HepG2 (cell line): ENCODE measurements around the gene KCNIP4.

Source experiments
- ATF6 ChIP-seq: sonication (generic); formaldehyde crosslinking; conservative IDR thresholded peaks from 2 replicates; pipeline ENCODE4 v1.4.0; 2020; ENCODE audit warnings: missing genetic modification reagents
- POLR2AphosphoS5 ChIP-seq: IDR thresholded peaks from 2 replicates; pipeline ENCODE4 v1.6.1; 2012; ENCODE audit warnings: low read depth, low read length
- RBM22 ChIP-seq: fragments of 200-400 bp; formaldehyde crosslinking; optimal IDR thresholded peaks from 2 replicates; pipeline ENCODE3; 2017; ENCODE audit warnings: mild to moderate bottlenecking, low read length, moderate library complexity
- RNF2 ChIP-seq: fragments of 450-650 bp; conservative IDR thresholded peaks from 2 replicates; pipeline ENCODE4 v1.6.1; 2016; ENCODE audit warnings: low read depth
- SUZ12 ChIP-seq: fragments of 150-350 bp; IDR thresholded peaks from 2 replicates; pipeline ENCODE4 v1.6.1; 2014; ENCODE audit warnings: low read depth, low read length
- TBX2 ChIP-seq: sonication (generic); formaldehyde crosslinking; IDR thresholded peaks from 2 replicates; pipeline ENCODE4 v1.5.0; 2020; ENCODE audit warnings: missing genetic modification reagents, mild to moderate bottlenecking, borderline replicate concordance
- TP53 ChIP-seq: sonication (generic); formaldehyde crosslinking; conservative IDR thresholded peaks from 2 replicates; pipeline ENCODE4 v1.4.0; 2020; ENCODE audit warnings: missing genetic modification reagents
- ZBTB7A ChIP-seq: sonication (generic); formaldehyde crosslinking; IDR thresholded peaks from 2 replicates; pipeline ENCODE4 v1.8.0; 2022; ENCODE audit warnings: mild to moderate bottlenecking, missing genetic modification reagents
- ZNF10 ChIP-seq: sonication (generic); formaldehyde crosslinking; IDR thresholded peaks from 2 replicates; pipeline ENCODE4 v1.4.0; 2020; ENCODE audit warnings: mild to moderate bottlenecking, low read depth, missing genetic modification reagents, borderline replicate concordance
- TF ChIP-seq, protein P1 (sequence below): sonication (generic); formaldehyde crosslinking; IDR thresholded peaks from 2 replicates; pipeline ENCODE4 v1.5.0; 2020; ENCODE audit warnings: mild to moderate bottlenecking, missing genetic modification reagents, moderate library complexity

GRCh38 chr4:21474195-21474594 is 474.4 kb downstream of the KCNIP4 start:
- TF ChIP-seq RNF2 (no peak), ZNF10 (CRISPR knock-in tag) (no peak), ATF6 (CRISPR knock-in tag) (no peak), TP53 (CRISPR knock-in tag) (no peak), ZBTB7A (CRISPR knock-in tag) (no peak), POLR2AphosphoS5 (no peak), RBM22 (no peak), TBX2 (CRISPR knock-in tag) (no peak), SUZ12 (no peak)
- TF ChIP-seq, protein P1, sequence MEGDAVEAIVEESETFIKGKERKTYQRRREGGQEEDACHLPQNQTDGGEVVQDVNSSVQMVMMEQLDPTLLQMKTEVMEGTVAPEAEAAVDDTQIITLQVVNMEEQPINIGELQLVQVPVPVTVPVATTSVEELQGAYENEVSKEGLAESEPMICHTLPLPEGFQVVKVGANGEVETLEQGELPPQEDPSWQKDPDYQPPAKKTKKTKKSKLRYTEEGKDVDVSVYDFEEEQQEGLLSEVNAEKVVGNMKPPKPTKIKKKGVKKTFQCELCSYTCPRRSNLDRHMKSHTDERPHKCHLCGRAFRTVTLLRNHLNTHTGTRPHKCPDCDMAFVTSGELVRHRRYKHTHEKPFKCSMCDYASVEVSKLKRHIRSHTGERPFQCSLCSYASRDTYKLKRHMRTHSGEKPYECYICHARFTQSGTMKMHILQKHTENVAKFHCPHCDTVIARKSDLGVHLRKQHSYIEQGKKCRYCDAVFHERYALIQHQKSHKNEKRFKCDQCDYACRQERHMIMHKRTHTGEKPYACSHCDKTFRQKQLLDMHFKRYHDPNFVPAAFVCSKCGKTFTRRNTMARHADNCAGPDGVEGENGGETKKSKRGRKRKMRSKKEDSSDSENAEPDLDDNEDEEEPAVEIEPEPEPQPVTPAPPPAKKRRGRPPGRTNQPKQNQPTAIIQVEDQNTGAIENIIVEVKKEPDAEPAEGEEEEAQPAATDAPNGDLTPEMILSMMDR (CRISPR knock-in tag), result no peak
